MG63 (cell line): ENCODE measurements around the gene DNM3. TPM values are rescaled to one million over a fixed set of nuclear protein-coding genes. Genes with fewer than 3 reads are reported as not detected.
A peak's percentile ranks its signal among the peaks of the same experiment; 100 is the strongest.

Source experiments
- DNase-seq: peaks from one replicate; pipeline ENCODE4 v3.0.0-alpha.2; 2020
- H3K27me3 ChIP-seq: fragments of 250-450 bp; sonication (Bioruptor Pico); 2 replicates; pipeline ENCODE4 v1.5.1; 2020; ENCODE audit warnings: mild to moderate bottlenecking, moderate library complexity
- H3K36me3 ChIP-seq: fragments of 250-450 bp; sonication (Bioruptor Pico); 2 replicates; pipeline ENCODE4 v1.5.1; 2020; ENCODE audit warnings: mild to moderate bottlenecking, moderate library complexity
- H3K4me3 ChIP-seq: fragments of 250-450 bp; sonication (Bioruptor Pico); 2 replicates; pipeline ENCODE4 v1.5.1; 2020; ENCODE audit warnings: mild to moderate bottlenecking, moderate library complexity
- H3K9me3 ChIP-seq: fragments of 250-450 bp; sonication (Bioruptor Pico); 2 replicates; pipeline ENCODE4 v1.5.1; 2020; ENCODE audit warnings: mild to moderate bottlenecking, moderate library complexity
- total RNA-seq: library from RNA; depleted of rRNA; stranded (reverse); fragments of >200 nt; shearing (Covaris generic); gene quantifications from 2 replicates; pipeline ENCODE4 v1.2.3, GENCODE V29; 2014; ENCODE audit warnings: low replicate concordance

DNM3 gene
- total RNA-seq, 1 experiment from 2014 or later, result not detected

- H3K9me3 ChIP-seq, result no peaks in the 10 kb centered on the region
- no peaks in the 10 kb centered on the region for H3K27me3 ChIP-seq
- DNase-seq, result no peak
- H3K36me3 ChIP-seq, result peaks cover 4% of the 10 kb centered on the region
- H3K4me3 ChIP-seq, result peak overlapping the region; percentile 55
Measured at GRCh38 chr1:172140591-172140990, 299.3 kb downstream of the DNM3 start.

- peak; percentile 11 for DNase-seq
- Histone ChIP-seq H3K4me3 (peak overlapping the region; percentile 55), H3K27me3 (no peaks in the 10 kb centered on the region), H3K9me3 (no peaks in the 10 kb centered on the region), H3K36me3 (peaks cover 4% of the 10 kb centered on the region)
Measured at GRCh38 chr1:172141341-172141881, 300.1 kb downstream of the DNM3 start.

GRCh38 chr1:172142324-172142723 is 301.0 kb downstream of the DNM3 start:
- no peak for DNase-seq
- H3K27me3 ChIP-seq, result no peaks in the 10 kb centered on the region
- peak overlapping the region; percentile 55 for H3K4me3 ChIP-seq
- peaks cover 4% of the 10 kb centered on the region for H3K36me3 ChIP-seq
- no peaks in the 10 kb centered on the region for H3K9me3 ChIP-seq

GRCh38 chr1:172143384-172144055 is 302.2 kb downstream of the DNM3 start:
- no peaks in the 10 kb centered on the region for H3K9me3 ChIP-seq
- H3K27me3 ChIP-seq, result no peaks in the 10 kb centered on the region
- peak; percentile 49 for DNase-seq
- peak overlapping the region; percentile 55 for H3K4me3 ChIP-seq
- peaks cover 4% of the 10 kb centered on the region for H3K36me3 ChIP-seq

- Histone ChIP-seq H3K4me3 (peak overlapping the region; percentile 55), H3K27me3 (no peaks in the 10 kb centered on the region)
Measured at GRCh38 chr1:172144445-172145061, 303.3 kb downstream of the DNM3 start.

GRCh38 chr1:172145231-172145651 is 303.9 kb downstream of the DNM3 start:
- no peaks in the 10 kb centered on the region for H3K36me3 ChIP-seq
- no peaks in the 10 kb centered on the region for H3K9me3 ChIP-seq
- peak overlapping the region; percentile 55 for H3K4me3 ChIP-seq
- H3K27me3 ChIP-seq, result no peaks in the 10 kb centered on the region
- peak; percentile 29 for DNase-seq

More at GRCh38 chr1:172144445-172145061, 303.3 kb downstream of the DNM3 start:
- Histone ChIP-seq H3K9me3 (no peaks in the 10 kb centered on the region), H3K36me3 (no peaks in the 10 kb centered on the region)
- peak; percentile 93 for DNase-seq

GRCh38 chr1:172145656-172146055 is 304.4 kb downstream of the DNM3 start:
- Histone ChIP-seq H3K4me3 (peak overlapping the region; percentile 55), H3K9me3 (no peaks in the 10 kb centered on the region)
- no peak for DNase-seq

GRCh38 chr1:172146141-172146850 is 305.0 kb downstream of the DNM3 start:
- H3K9me3 ChIP-seq, result no peaks in the 10 kb centered on the region
- no peak for DNase-seq
- no peak overlapping the region for H3K4me3 ChIP-seq
- no peaks in the 10 kb centered on the region for H3K27me3 ChIP-seq
- H3K36me3 ChIP-seq, result no peaks in the 10 kb centered on the region

More at GRCh38 chr1:172145656-172146055, 304.4 kb downstream of the DNM3 start:
- H3K27me3 ChIP-seq, result no peaks in the 10 kb centered on the region
- H3K36me3 ChIP-seq, result no peaks in the 10 kb centered on the region

GRCh38 chr1:172147541-172147940 is 306.2 kb downstream of the DNM3 start:
- H3K9me3 ChIP-seq, result no peaks in the 10 kb centered on the region
- H3K4me3 ChIP-seq, result no peak overlapping the region
- no peaks in the 10 kb centered on the region for H3K36me3 ChIP-seq
- no peak for DNase-seq
- H3K27me3 ChIP-seq, result no peaks in the 10 kb centered on the region

GRCh38 chr1:172148213-172148612 is 306.9 kb downstream of the DNM3 start:
- Histone ChIP-seq H3K4me3 (no peak overlapping the region), H3K36me3 (no peaks in the 10 kb centered on the region), H3K9me3 (no peaks in the 10 kb centered on the region), H3K27me3 (no peaks in the 10 kb centered on the region)
- no peak for DNase-seq

GRCh38 chr1:172148707-172149106 is 307.4 kb downstream of the DNM3 start:
- no peak overlapping the region for H3K4me3 ChIP-seq
- no peaks in the 10 kb centered on the region for H3K36me3 ChIP-seq
- H3K9me3 ChIP-seq, result 0 out of 2 replicates have a peak, but pooled peaks cover 3% of the 10 kb centered on the region
- no peaks in the 10 kb centered on the region for H3K27me3 ChIP-seq
- no peak for DNase-seq

GRCh38 chr1:172149346-172149745 is 308.0 kb downstream of the DNM3 start:
- no peak for DNase-seq
- H3K27me3 ChIP-seq, result no peaks in the 10 kb centered on the region
- H3K36me3 ChIP-seq, result no peaks in the 10 kb centered on the region
- H3K4me3 ChIP-seq, result no peak overlapping the region
- H3K9me3 ChIP-seq, result 0 out of 2 replicates have a peak, but pooled peaks cover 4% of the 10 kb centered on the region

- no peak for DNase-seq
- Histone ChIP-seq H3K4me3 (no peak overlapping the region), H3K9me3 (0 out of 2 replicates have a peak, but pooled peaks cover 4% of the 10 kb centered on the region), H3K36me3 (no peaks in the 10 kb centered on the region), H3K27me3 (no peaks in the 10 kb centered on the region)
Measured at GRCh38 chr1:172154551-172154950, 313.3 kb downstream of the DNM3 start.

- Histone ChIP-seq H3K36me3 (no peaks in the 10 kb centered on the region), H3K27me3 (no peaks in the 10 kb centered on the region), H3K9me3 (0 out of 2 replicates have a peak, but pooled peaks cover 4% of the 10 kb centered on the region), H3K4me3 (no peak overlapping the region)
- no peak for DNase-seq
Measured at GRCh38 chr1:172155766-172156165, 314.5 kb downstream of the DNM3 start.

GRCh38 chr1:172162236-172162635 is 320.9 kb downstream of the DNM3 start:
- H3K36me3 ChIP-seq, result no peaks in the 10 kb centered on the region
- DNase-seq, result no peak
- no peaks in the 10 kb centered on the region for H3K9me3 ChIP-seq
- H3K27me3 ChIP-seq, result no peaks in the 10 kb centered on the region
- no peak overlapping the region for H3K4me3 ChIP-seq

- Histone ChIP-seq H3K4me3 (no peak overlapping the region), H3K27me3 (no peaks in the 10 kb centered on the region), H3K9me3 (no peaks in the 10 kb centered on the region), H3K36me3 (no peaks in the 10 kb centered on the region)
- no peak for DNase-seq
Measured at GRCh38 chr1:172163498-172164215, 322.4 kb downstream of the DNM3 start.
